DND-41 (cell line): ENCODE results near the gene KLK15.

ENCODE experiments used
- CTCF ChIP-seq: IDR thresholded peaks from 2 replicates; pipeline ENCODE4 v1.5.1; 2012; ENCODE audit warnings: borderline replicate concordance, low read length, moderate library complexity, mild to moderate bottlenecking; ENCODE audit not compliant: poor library complexity, severe bottlenecking; ENCODE audit errors: extremely low read depth
- EZH2 ChIP-seq: IDR thresholded peaks from 3 replicates; pipeline ENCODE4 v1.6.1; 2012; ENCODE audit warnings: borderline replicate concordance, low read depth, mild to moderate bottlenecking, moderate library complexity, low read length, inconsistent platforms; ENCODE audit not compliant: severe bottlenecking

GRCh38 chr19:50785329-50785728 is 48.0 kb downstream of the KLK15 start:
- no peak for TF ChIP-seq CTCF
- no peak for TF ChIP-seq EZH2
